Pancreas (tissue), 10 donors: ENCODE results near the gene CP. TPM values are rescaled to one million over a fixed set of nuclear protein-coding genes. Genes with fewer than 3 reads are reported as not detected.

ENCODE experiments used
- ATAC-seq, 4 donors: fragments of 200-7000 bp; cut with Tn5 transposase; one replicate each; pipeline versions ENCODE4 v1.8.0 to v1.9.1; 2020; ENCODE audit warnings: mild to moderate bottlenecking in 4 of 4, moderate library complexity in 4 of 4
- DNase-seq, 6 donors: peaks; one replicate each; pipeline ENCODE4 v3.0.0-alpha.2; 2020
- FAIRE-seq: peaks from 2 replicates; lab custom pipeline; 2012; peaks lifted over from hg19 to GRCh38; lab: Jason Lieb, UNC
- H3K27ac ChIP-seq, 4 donors: fragments of 200-600 bp; sonication (generic); 1 replicate in 3 of 4; 2 replicates in 1 of 4; pipeline versions ENCODE4 v1.5.0 to v1.8.0; 2020
- H3K27me3 ChIP-seq, 4 donors: fragments of 200-600 bp; one replicate each; pipeline ENCODE4 v1.8.0; 2021
- H3K36me3 ChIP-seq, 3 donors: fragments of 200-600 bp; sonication (generic) in 1 of 3; one replicate each; pipeline versions ENCODE4 v1.5.0 to v1.8.0; 2020 to 2021
- H3K4me1 ChIP-seq, 3 donors: fragments of 200-600 bp; one replicate each; pipeline ENCODE4 v1.8.0; 2021
- H3K4me3 ChIP-seq, 4 donors: fragments of 200-600 bp; sonication (generic) in 2 of 4; one replicate each; pipeline versions ENCODE4 v1.5.0 to v1.8.0; 2020 to 2021
- H3K9me3 ChIP-seq, 4 donors: fragments of 200-600 bp; one replicate each; pipeline ENCODE4 v1.8.0; 2021
- CTCF ChIP-seq, 4 donors: fragments of 200-600 bp; sonication (generic) in 3 of 4; IDR thresholded peaks; one replicate each; pipeline versions ENCODE4 v1.5.0 to v1.8.0; 2021; ENCODE audit warnings: antibody characterized with exemption in 4 of 4
- WGBS, 2 donors: extraction: QIAGEN DNeasy Blood & Tissue Kit; methylation state at CpG; one replicate each; pipeline ENCODE4 v1.1.7; 2013; 5-methylcytosine and 5-hydroxymethylcytosine counted together
- intact Hi-C, 3 donors: fragments of 100-400 bp; cut with DNase I; formaldehyde crosslinking; loops; one replicate each; pipeline versions ENCODE4 v1.11.1 to v1.14.2; 2022
- polyA plus RNA-seq, 2 donors: library from polyadenylated mRNA; stranded (reverse); fragments of 200-250 nt; gene quantifications; one replicate each; pipeline ENCODE4 v1.2.3, GENCODE V29; 2013
- total RNA-seq, 6 donors: library from RNA; stranded (reverse); fragmentation: NEBNext Ultra II Directional in 4 of 6; extraction: Animal tissue kit (Norgen Biotek cat#: 25700) in 4 of 6; gene quantifications; one replicate each; pipeline versions ENCODE4 v1.2.1 to v1.2.4, GENCODE V29; 2021 to 2023
- donor health status: healthy with polysubstance abuse.
- donor health status: DM: no; HTN: no; CAD: no; lungs with moderate emphysema.
- donor health status: DM: no; HTN: no; CAD: no.
- donor health status: control.
- donor health status: control.
- donor health status: Bipolar disorder and iron deficiency.
- donor health status: DM: yes; HTN: yes; CAD: no.
- donor health status: DM: no; HTN: no; CAD: no.
- donor health status: DM: no; HTN: no; CAD: no.
- donor health status: DM: yes; HTN: yes; CAD: no.

The CP gene
- total and polyA plus RNA-seq, 8 donors, result 0.60 to 19.6 (median 2.2) TPM

GRCh38 chr3:149167898-149168297 is 53.7 kb downstream of the CP start:
- Histone ChIP-seq H3K27me3 (no peaks in the 10 kb centered on the region), H3K36me3 (peaks cover 0 to 30% (median 4%) of the 10 kb centered on the region in 3 donors), H3K4me3 (no peak overlapping the region), H3K9me3 (no peaks in the 10 kb centered on the region), H3K27ac (no peak overlapping the region), H3K4me1 (no peaks in the 10 kb centered on the region)
- WGBS, 2 donors, result 92 to 94% methylated on average over 2 of the region's 2 CpGs
- ATAC-seq (no peak), FAIRE-seq (no peak), DNase-seq (no peak)
- intact Hi-C loops, result no loop called here
- TF ChIP-seq CTCF (IDR thresholded peaks at IDR 0.05), result no peak

- no peak overlapping the region for H3K4me3 ChIP-seq
- WGBS, 2 donors, result 88% methylated on average over 1 of the region's 1 CpG
- H3K4me1 ChIP-seq, result no peaks in the 10 kb centered on the region
- no peak for TF ChIP-seq CTCF (IDR thresholded peaks at IDR 0.05)
- FAIRE-seq (no peak), DNase-seq (no peak), ATAC-seq (no peak)
- peaks cover 0 to 28% (median 0%) of the 10 kb centered on the region in 3 donors for H3K36me3 ChIP-seq
- H3K9me3 ChIP-seq, result no peaks in the 10 kb centered on the region
- no peak overlapping the region for H3K27ac ChIP-seq
- intact Hi-C loops, result no loop called here
- no peaks in the 10 kb centered on the region for H3K27me3 ChIP-seq
These were observed 58.6 kb downstream of the CP start for GRCh38 chr3:149163066-149163465.

GRCh38 chr3:149162007-149162406 is 59.6 kb downstream of the CP start:
- no peak overlapping the region for H3K27ac ChIP-seq
- FAIRE-seq, result no peak
- H3K9me3 ChIP-seq, result no peaks in the 10 kb centered on the region
- no peaks in the 10 kb centered on the region for H3K27me3 ChIP-seq
- 68 to 74% methylated on average over 2 of the region's 2 CpGs for WGBS, 2 donors
- H3K4me1 ChIP-seq, result no peaks in the 10 kb centered on the region
- no peak for TF ChIP-seq CTCF (IDR thresholded peaks at IDR 0.05)
- ATAC-seq, result no peak
- no peak overlapping the region for H3K4me3 ChIP-seq
- intact Hi-C loops, result no loop called here
- peaks cover 0 to 29% (median 0%) of the 10 kb centered on the region in 3 donors for H3K36me3 ChIP-seq
- DNase-seq, result no peak

GRCh38 chr3:149160754-149161300 is 60.8 kb downstream of the CP start:
- ATAC-seq (no peak), DNase-seq (no peak), FAIRE-seq (no peak)
- H3K4me1 ChIP-seq, result no peaks in the 10 kb centered on the region
- no peak overlapping the region for H3K27ac ChIP-seq
- H3K36me3 ChIP-seq, result peaks cover 0 to 20% (median 0%) of the 10 kb centered on the region in 3 donors
- no peaks in the 10 kb centered on the region for H3K27me3 ChIP-seq
- 94% methylated on average over 4 of the region's 4 CpGs for WGBS, 2 donors
- intact Hi-C loops, result no loop called here
- no peak overlapping the region for H3K4me3 ChIP-seq
- no peak for TF ChIP-seq CTCF (IDR thresholded peaks at IDR 0.05)
- no peaks in the 10 kb centered on the region for H3K9me3 ChIP-seq

GRCh38 chr3:149153402-149153801 is 68.2 kb downstream of the CP start:
- ATAC-seq (no peak), DNase-seq (no peak), FAIRE-seq (no peak)
- TF ChIP-seq CTCF (IDR thresholded peaks at IDR 0.05), result no peak
- peaks cover 0 to 25% (median 0%) of the 10 kb centered on the region in 3 donors for H3K36me3 ChIP-seq
- H3K27me3 ChIP-seq, result no peaks in the 10 kb centered on the region
- peaks cover 0 to 3% (median 0%) of the 10 kb centered on the region in 3 donors for H3K4me1 ChIP-seq
- intact Hi-C loops, result no loop called here
- H3K9me3 ChIP-seq, result no peaks in the 10 kb centered on the region
- no peak overlapping the region for H3K27ac ChIP-seq
- H3K4me3 ChIP-seq, result no peak overlapping the region
